ENCODE measurements around the gene DMD. TPM values are rescaled to one million over a fixed set of nuclear protein-coding genes. Genes with fewer than 3 reads are reported as not detected.

DMD gene
- total RNA-seq, 6 experiments from 2014 or later: 18.7 to 43.4 (median 32.9) TPM

GRCh38 chrX:31889088-31889487 lies 1322.3 kb downstream of the DMD start:
- Histone ChIP-seq H3K4me3 (no peak overlapping the region), H3K27me3 (no peaks in the 10 kb centered on the region), H3K27ac (peak overlapping the region; percentile 22 to 77 (median 71)), H3K4me1 (peaks cover 0 to 5% (median 0%) of the 10 kb centered on the region in 4 donors), H3K36me3 (no peaks in the 10 kb centered on the region), H3K9me3 (no peaks in the 10 kb centered on the region)
- ATAC-seq (peak; percentile 79 to 89 (median 80)), DNase-seq (no peak)
- WGBS (ENCODE audit: insufficient coverage, low coverage, low lambda C conversion rate, missing lambda C conversion rate): 35% methylated on average over 2 of the region's 2 CpGs
- TF ChIP-seq CTCF (IDR thresholded peaks at IDR 0.05) (no peak), POLR2A (IDR thresholded peaks at IDR 0.05) (no peak)
- intact Hi-C loops (cut with DNase I): no loop called here

GRCh38 chrX:31884535-31884934 lies 1326.8 kb downstream of the DMD start:
- Histone ChIP-seq H3K36me3 (no peaks in the 10 kb centered on the region), H3K27ac (no peak overlapping the region), H3K4me1 (no peaks in the 10 kb centered on the region), H3K27me3 (no peaks in the 10 kb centered on the region), H3K4me3 (no peak overlapping the region), H3K9me3 (peaks cover 0 to 3% (median 0%) of the 10 kb centered on the region in 4 donors)
- intact Hi-C loops (cut with DNase I): no loop called here
- WGBS (ENCODE audit: insufficient coverage, low coverage, low lambda C conversion rate, missing lambda C conversion rate): 80% methylated on average over 2 of the region's 2 CpGs
- TF ChIP-seq CTCF (IDR thresholded peaks at IDR 0.05) (no peak), POLR2A (IDR thresholded peaks at IDR 0.05) (no peak)
- DNase-seq: no peak
- ATAC-seq: no peak

GRCh38 chrX:31872007-31872406 lies 1339.3 kb downstream of the DMD start:
- whole genome bisulfite sequencing (ENCODE audit: insufficient coverage, low coverage, low lambda C conversion rate, missing lambda C conversion rate): 19% methylated on average over 2 of the region's 2 CpGs
- TF ChIP-seq POLR2A (IDR thresholded peaks at IDR 0.05): no peak
- TF ChIP-seq CTCF (IDR thresholded peaks at IDR 0.05): no peak
- Histone ChIP-seq H3K27ac (no peak overlapping the region), H3K9me3 (no peaks in the 10 kb centered on the region), H3K4me1 (peaks cover 0 to 16% (median 0%) of the 10 kb centered on the region in 4 donors), H3K4me3 (no peak overlapping the region), H3K36me3 (no peaks in the 10 kb centered on the region), H3K27me3 (no peaks in the 10 kb centered on the region)
- intact Hi-C loops (cut with DNase I): no loop called here
- ATAC-seq: peak; percentile 32 to 68 (median 50)
- DNase-seq: no peak

GRCh38 chrX:31870267-31870666 lies 1341.1 kb downstream of the DMD start:
- ATAC-seq (no peak), DNase-seq (no peak)
- Histone ChIP-seq H3K27ac (no peak overlapping the region), H3K9me3 (no peaks in the 10 kb centered on the region), H3K27me3 (no peaks in the 10 kb centered on the region), H3K36me3 (no peaks in the 10 kb centered on the region), H3K4me3 (no peak overlapping the region), H3K4me1 (peaks cover 0 to 16% (median 0%) of the 10 kb centered on the region in 4 donors)
- intact Hi-C loops (cut with DNase I): no loop called here
- TF ChIP-seq CTCF (IDR thresholded peaks at IDR 0.05) (no peak), POLR2A (IDR thresholded peaks at IDR 0.05) (no peak)

GRCh38 chrX:31860686-31861085 lies 1350.7 kb downstream of the DMD start:
- no peaks in the 10 kb centered on the region for H3K27me3 ChIP-seq
- peaks cover 0 to 9% (median 0%) of the 10 kb centered on the region in 4 donors for H3K4me1 ChIP-seq
- H3K4me3 ChIP-seq: no peak overlapping the region
- DNase-seq: no peak
- intact Hi-C loops (cut with DNase I): no loop called here
- peak; percentile 54 to 79 (median 72) for ATAC-seq
- H3K36me3 ChIP-seq: no peaks in the 10 kb centered on the region
- H3K9me3 ChIP-seq: no peaks in the 10 kb centered on the region
- no peak overlapping the region for H3K27ac ChIP-seq
- no peak for TF ChIP-seq CTCF (IDR thresholded peaks at IDR 0.05)
- TF ChIP-seq POLR2A (IDR thresholded peaks at IDR 0.05): no peak
